Measurements from ENCODE around the gene DPH2.
A peak's percentile ranks its signal among the peaks of the same experiment; 100 is the strongest.

Gene DPH2

GRCh38 chr1:43985984-43986595 lies 16.3 kb downstream of the DPH2 start:
- no peak for DNase-seq

DNA sequence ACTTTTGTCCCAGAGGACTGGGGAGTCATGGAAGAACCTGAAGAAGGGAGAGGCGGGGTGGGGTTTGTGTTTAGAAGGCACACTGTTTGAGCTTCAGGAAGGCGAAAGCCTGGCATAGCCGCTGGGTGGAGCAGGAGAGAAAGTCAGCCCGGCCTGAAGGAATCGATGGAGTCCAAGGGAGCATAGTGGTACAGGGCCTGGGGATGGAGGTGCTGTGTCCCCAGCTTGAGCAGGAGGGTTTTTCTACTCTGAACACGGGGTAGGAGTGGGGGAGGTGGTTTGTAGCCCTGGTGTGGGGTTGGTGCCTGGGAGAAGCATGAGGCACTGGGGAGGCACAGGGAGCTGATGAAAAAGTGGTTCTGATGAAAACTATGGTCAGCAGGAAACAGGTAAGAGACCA lies 16.9 kb downstream of the DPH2 start:
- DNase-seq: no peak

- DNase-seq: no peak
Measured at GRCh38 chr1:43987159-43987902, 17.5 kb downstream of the DPH2 start.

DNA sequence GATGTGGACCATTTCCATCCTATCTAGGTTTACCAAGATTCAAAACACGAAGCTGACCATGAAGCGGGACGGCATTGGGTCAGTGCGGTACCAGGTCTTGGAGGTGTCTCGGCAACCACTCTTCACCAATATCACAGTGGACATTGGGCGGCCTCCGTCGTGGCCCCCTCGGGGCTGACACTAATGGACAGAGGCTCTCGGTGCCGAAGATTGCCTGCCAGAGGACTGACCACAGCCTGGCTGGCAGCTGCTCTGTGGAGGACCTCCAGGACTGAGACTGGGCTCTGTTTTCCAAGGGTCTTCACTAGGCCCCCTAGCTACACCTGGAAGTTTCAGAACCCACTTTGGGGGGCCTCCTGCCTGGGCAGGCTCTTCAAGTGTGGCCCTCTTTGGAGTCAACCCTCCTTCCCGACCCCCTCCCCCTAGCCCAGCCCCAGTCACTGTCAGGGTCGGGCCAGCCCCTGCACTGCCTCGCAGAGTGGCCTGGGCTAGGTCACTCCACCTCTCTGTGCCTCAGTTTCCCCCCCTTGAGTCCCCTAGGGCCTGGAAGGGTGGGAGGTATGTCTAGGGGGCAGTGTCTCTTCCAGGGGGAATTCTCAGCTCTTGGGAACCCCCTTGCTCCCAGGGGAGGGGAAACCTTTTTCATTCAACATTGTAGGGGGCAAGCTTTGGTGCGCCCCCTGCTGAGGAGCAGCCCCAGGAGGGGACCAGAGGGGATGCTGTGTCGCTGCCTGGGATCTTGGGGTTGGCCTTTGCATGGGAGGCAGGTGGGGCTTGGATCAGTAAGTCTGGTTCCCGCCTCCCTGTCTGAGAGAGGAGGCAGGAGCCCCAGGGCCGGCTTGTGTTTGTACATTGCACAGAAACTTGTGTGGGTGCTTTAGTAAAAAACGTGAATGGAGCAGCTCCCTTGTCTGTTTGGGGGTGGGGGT lies 20.7 kb downstream of the DPH2 start:
- no peak for DNase-seq

DNA sequence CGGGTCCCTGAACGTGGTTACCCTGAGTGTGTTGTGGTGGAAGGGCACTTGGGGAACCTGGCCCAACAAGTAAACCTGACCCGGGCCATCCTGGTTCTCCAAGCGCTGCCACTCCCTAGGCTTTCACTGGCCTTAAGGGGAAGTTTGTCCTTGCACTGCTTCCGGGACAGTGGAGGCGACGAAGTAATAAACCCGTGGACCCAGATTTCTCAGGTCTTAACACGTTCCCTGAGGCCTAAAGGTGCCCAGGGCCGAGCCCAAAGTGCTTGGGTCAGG lies 21.3 kb downstream of the DPH2 start:
- no peak for DNase-seq

GRCh38 chr1:43991476-43992231 lies 21.8 kb downstream of the DPH2 start, which contains the start of gene CCDC24:
TSS of gene CCDC24 (plus strand) at chr1:43991599. CDS start at chr1:43991879, 280 bp downstream.
- peak; percentile 58 to 68 (median 67) for DNase-seq

DNA sequence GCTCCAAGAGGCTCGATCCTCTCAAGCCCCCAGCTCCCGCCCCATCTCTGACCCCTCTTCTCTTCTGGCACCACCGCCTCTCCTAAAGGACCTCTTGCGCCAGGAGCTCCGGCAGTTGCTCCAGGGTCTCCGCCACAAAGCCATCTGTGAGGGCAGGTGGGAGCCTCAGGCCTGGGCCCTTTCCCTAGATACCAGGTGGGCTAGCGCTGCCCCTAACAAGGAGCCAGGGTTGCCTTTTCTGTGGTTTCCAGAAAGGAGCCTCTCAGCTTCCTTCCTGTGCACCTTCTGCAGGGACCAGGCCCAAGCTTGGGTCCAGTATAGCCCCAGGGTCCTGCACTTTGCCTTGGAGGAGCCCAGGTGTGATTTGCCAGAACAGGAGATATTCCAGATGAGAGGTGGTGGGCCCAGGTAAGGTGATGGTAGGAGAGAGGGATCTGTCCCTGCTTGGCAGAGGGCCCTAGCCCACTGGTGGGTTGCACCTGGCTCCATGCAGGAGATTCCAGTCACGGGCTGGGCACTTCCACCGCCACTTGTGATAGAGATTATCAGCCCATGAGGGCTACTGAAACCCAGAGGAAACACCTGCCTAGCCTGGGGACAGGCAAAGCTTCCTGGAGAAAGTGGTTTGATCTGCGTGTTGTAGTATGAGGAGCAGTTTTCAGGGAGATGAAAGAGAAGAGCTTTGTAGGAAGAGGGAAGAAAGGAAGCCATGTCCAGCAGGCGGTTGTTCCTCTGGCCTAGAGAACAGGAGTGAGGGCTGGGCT lies 22.6 kb downstream of the DPH2 start:
- no peak for DNase-seq

DNA sequence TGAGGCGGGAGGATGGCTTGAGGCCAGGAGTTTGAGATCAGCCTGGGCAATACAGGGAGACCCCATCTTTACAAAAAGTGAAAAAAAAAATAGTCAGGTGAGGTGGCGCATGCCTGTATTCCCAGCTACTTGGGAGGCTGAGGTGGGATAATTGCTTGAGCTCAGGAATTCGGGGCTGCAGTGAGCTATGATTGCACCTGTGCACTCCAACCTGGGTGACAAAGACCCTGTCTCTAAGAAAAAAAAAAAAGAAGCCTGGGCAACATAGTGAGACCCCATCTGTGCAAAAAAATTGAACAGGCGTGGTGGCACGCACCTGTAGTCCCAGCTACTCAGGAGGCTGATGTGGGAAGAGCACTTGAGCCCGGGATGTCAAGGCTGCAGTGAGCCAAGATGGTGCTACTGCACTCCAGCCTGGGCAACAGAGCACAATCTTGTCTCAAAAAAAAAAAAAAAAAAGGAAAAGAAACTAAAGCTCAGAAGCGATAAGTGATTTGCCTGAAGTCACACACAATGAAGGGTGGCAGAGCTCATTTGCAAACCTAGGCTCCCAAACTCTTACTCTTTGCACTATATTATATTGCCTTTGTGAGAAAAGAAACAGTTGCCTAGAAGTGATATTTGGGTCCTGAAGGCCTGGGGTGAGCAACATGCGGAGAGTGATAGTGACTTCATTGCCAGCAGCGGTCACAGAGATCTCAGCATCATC lies 23.6 kb downstream of the DPH2 start:
- no peak for DNase-seq

- DNase-seq: no peak
Measured at GRCh38 chr1:43994071-43994470, 24.3 kb downstream of the DPH2 start.

DNA sequence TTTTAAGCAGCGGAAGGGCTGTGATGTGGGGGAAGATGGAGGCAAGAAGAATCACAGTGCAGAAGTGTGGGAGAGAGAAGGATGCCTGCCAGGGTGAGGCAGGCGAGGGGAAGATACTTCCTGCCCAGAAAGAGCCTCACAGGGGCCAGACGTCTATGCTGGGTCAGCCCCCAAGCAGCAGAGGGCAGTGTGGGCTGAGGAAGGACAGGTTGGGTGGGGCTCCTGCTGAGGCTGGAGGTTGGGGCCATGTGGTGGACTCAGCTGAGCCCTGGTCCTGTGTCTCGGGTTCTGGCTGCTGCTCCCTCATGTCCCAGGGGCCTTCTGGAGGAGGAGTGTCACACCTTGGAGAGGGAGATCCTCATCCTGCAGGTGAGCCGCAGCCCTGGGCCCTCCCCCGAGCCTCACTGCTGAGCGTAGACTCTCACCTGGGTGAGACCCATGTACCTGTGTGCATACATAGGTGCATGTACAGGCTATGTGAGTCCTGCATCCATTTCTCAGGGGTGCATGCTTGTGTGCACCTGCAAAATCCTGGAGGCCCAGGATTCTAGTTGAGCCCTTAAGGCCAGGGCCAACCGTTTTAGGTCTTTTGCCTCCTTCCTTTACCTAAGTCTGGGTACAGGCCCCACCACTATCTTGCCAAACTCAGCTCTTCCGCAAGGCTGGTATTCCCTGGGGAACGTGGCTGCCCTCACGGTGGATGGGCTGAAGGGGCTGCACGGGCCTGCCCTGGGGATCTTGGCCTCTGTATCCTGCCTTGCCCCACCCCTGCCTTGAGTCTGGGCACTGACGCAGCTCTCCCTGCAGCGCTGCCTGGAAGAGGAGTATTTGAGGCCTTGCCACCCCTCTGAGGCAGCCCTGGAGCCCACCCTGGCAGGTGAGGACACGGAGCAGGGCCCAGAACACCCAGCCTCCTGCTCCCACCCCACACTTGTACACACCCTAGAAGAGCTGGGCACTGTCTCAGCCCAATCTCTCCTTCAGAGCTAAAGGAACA lies 25.3 kb downstream of the DPH2 start:
- DNase-seq: no peak

DNA sequence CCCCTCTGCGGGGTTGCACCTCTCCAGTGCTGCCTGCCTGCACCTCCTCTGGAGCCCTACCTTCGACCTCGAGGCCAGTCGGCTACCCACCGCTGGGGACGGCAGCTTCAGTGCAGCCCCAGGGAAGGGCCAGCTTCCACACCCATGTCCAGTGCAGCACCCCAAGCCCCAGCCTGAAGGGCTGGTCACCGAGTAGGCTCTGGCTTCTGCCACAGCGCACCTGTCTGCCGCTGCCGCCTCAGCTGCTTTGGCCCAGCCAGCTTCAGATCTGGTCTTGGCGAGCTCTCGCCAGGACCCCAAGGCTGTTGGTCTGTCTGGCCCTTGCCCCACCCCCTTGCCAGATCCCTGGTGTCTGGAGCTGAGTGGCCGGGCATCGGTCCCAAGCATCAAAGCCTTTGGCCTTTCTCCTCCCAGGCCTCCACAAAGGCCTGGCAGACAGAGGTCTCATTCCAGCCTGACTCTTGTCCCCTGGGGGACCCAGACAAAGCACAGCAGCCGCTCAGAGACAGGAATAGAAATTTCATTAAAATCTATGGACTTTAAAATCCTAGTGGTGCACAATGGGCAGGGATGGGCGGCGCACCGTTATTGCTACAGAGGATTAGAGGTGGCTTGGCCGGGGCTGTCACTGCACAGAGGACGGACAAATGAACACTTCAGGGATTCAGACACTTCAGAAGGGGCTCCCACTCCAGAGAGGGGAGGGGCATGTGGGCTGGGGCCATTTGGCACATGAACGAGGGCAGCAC lies 26.3 kb downstream of the DPH2 start:
- DNase-seq: no peak

GRCh38 chr1:43996733-43997115 lies 26.9 kb downstream of the DPH2 start:
- DNase-seq: no peak

- DNase-seq: no peak
Measured at GRCh38 chr1:43997295-43997999, 27.6 kb downstream of the DPH2 start.

DNA sequence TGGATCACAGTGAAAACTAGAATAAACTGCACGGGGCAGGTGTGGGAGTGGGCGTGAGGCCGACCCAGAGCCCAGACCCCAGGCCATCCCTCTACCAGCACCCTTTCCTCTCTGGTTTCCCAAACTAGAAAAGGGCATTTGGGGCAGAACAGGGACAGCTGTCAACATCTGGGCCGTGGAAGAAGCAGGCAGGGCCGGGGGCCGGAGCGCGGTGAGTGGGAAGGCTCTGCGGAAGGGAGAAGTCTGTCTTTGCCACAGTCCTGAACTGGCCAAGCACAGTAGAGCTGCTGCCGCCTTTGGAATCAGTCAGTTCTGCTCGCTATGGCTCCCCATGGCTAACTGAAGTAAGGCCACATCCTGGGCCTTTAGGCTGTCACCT lies 28.2 kb downstream of the DPH2 start:
- DNase-seq: no peak

GRCh38 chr1:43999455-43999854 lies 29.6 kb downstream of the DPH2 start:
- no peak for DNase-seq

GRCh38 chr1:44000122-44000665 lies 30.4 kb downstream of the DPH2 start:
- DNase-seq: no peak

DNA sequence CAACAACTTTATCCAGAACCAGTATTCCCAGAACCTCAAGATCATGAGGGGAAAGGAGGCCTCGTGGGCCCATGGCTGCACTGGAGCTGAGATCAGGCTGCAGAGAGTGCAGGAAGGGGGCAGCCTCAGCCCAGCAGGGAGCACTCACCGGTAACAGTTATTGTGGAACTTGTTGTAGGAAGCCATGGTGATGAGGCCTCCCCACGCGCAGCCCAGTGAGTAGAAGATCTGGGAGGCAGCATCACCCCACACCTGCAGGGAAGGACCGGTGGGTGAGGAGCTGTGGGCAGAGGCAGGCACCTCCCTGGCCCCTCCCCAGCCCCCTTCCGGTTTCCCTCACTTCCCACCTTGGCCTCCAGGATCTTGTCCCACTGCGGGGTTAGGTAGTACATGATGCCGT lies 32.4 kb downstream of the DPH2 start:
- DNase-seq: no peak

- no peak for DNase-seq
Measured at GRCh38 chr1:44002606-44003157, 32.9 kb downstream of the DPH2 start.
